HepG2 (cell line): ENCODE measurements around the gene COA3. TPM values are rescaled to one million over a fixed set of nuclear protein-coding genes. Genes with fewer than 3 reads are reported as not detected.
A peak's percentile ranks its signal among the peaks of the same experiment; 100 is the strongest.

ENCODE experiments used
- ASH2L ChIP-seq: fragments of 300-600, 200-600 bp; sonication (generic); IDR thresholded peaks from 2 replicates; pipeline ENCODE4 v1.7.0; 2017; ENCODE audit warnings: low read depth, mild to moderate bottlenecking, moderate library complexity, mixed read lengths, low read length; ENCODE audit not compliant: insufficient read length
- ATF5 ChIP-seq: sonication (generic); formaldehyde crosslinking; IDR thresholded peaks from 2 replicates; pipeline ENCODE4 v1.4.0; 2020; ENCODE audit warnings: mild to moderate bottlenecking, low read depth, missing genetic modification reagents
- CCAR2 ChIP-seq: fragments of 200-400 bp; formaldehyde crosslinking; optimal IDR thresholded peaks from 2 replicates; pipeline ENCODE3; 2018; ENCODE audit warnings: low read depth, mild to moderate bottlenecking, low read length, moderate library complexity
- IKZF4 ChIP-seq: sonication (generic); formaldehyde crosslinking; IDR thresholded peaks from 2 replicates; pipeline ENCODE4 v1.5.1; 2020; ENCODE audit warnings: borderline replicate concordance, mild to moderate bottlenecking, low read depth, missing genetic modification reagents; ENCODE audit errors: not compliant biosample characterization
- NR2F1 ChIP-seq, 2 experiments: fragments of 450-650 bp in 1 of 2; formaldehyde crosslinking in 1 of 2; IDR thresholded peaks; 2 replicates each; pipeline versions ENCODE4 v1.5.0 to v1.6.1; 2016 to 2020; ENCODE audit warnings: mild to moderate bottlenecking in 1 of 2, missing compliant biosample characterization in 1 of 2, missing genetic modification reagents in 1 of 2, moderate library complexity in 1 of 2
- PREB ChIP-seq: sonication (generic); formaldehyde crosslinking; IDR thresholded peaks from 2 replicates; pipeline ENCODE4 v1.4.0; 2020; ENCODE audit warnings: missing genetic modification reagents
- RBFOX2 ChIP-seq: fragments of 200-400 bp; formaldehyde crosslinking; IDR thresholded peaks from 2 replicates; pipeline ENCODE4 v1.6.1; 2017; ENCODE audit warnings: low read depth, mild to moderate bottlenecking, low read length
- TGIF2 ChIP-seq: IDR thresholded peaks from 2 replicates; pipeline ENCODE4 v1.6.1; 2016; ENCODE audit warnings: control low read depth, missing compliant biosample characterization
- XBP1 ChIP-seq: sonication (generic); formaldehyde crosslinking; IDR thresholded peaks from 2 replicates; pipeline ENCODE4 v1.5.0; 2020; ENCODE audit warnings: missing genetic modification reagents
- ZBTB40 ChIP-seq, 2 experiments: fragments of 450-650 bp in 1 of 2; sonication (generic) in 1 of 2; formaldehyde crosslinking in 1 of 2; IDR thresholded peaks; 2 replicates each; pipeline versions ENCODE4 v1.6.1 to v1.8.0; 2016 to 2022; ENCODE audit warnings: antibody characterized with exemption in 1 of 2, mild to moderate bottlenecking in 1 of 2, missing genetic modification reagents in 1 of 2
- ZNF235 ChIP-seq: sonication (generic); formaldehyde crosslinking; IDR thresholded peaks from 2 replicates; pipeline ENCODE4 v1.8.1; 2023; ENCODE audit warnings: mild to moderate bottlenecking, missing genetic modification reagents, borderline replicate concordance
- ZNF296 ChIP-seq: sonication (generic); formaldehyde crosslinking; conservative IDR thresholded peaks from 2 replicates; pipeline ENCODE4 v1.5.0; 2020; ENCODE audit warnings: mild to moderate bottlenecking, missing genetic modification reagents
- ZNF589 ChIP-seq: sonication (generic); formaldehyde crosslinking; conservative IDR thresholded peaks from 2 replicates; pipeline ENCODE4 v1.8.0; 2022; ENCODE audit warnings: mild to moderate bottlenecking, moderate library complexity, missing genetic modification reagents
- ZNF598 ChIP-seq: sonication (generic); formaldehyde crosslinking; IDR thresholded peaks from 2 replicates; pipeline ENCODE4 v1.5.1; 2020; ENCODE audit warnings: mild to moderate bottlenecking, missing genetic modification reagents, borderline replicate concordance
- ZNF770 ChIP-seq: sonication (generic); formaldehyde crosslinking; IDR thresholded peaks from 2 replicates; pipeline ENCODE4 v1.5.0; 2020; ENCODE audit warnings: mild to moderate bottlenecking, missing genetic modification reagents
- polyA plus RNA-seq, 8 experiments: library from polyadenylated mRNA; depleted of rRNA in 3 of 8; stranded (reverse) in 7 of 8; unstranded in 1 of 8; fragments of >200 nt; fragmentation: Illumina TruSeq in 4 of 8; extraction: Trizol in 4 of 8; gene quantifications; 2 replicates each; pipeline versions ENCODE4 v1.2.1 to v1.2.3, GENCODE V29; 2011 to 2016; ENCODE audit warnings: low read depth in 4 of 8, missing spikeins in 1 of 8, mixed read lengths in 1 of 8; ENCODE audit not compliant: insufficient read depth in 1 of 8
- total RNA-seq, 5 experiments: library from RNA; depleted of rRNA; stranded (reverse); fragments of >200 nt; fragmentation: Illumina TruSeq; extraction: Trizol; gene quantifications; 2 replicates each; pipeline ENCODE4 v1.2.3, GENCODE V29; 2016; ENCODE audit warnings: low read depth in 1 of 5

The COA3 gene
- total and polyA plus RNA-seq, 2 of the 13 experiments (the other 11 are each of a cell fraction or from before 2014, with no cell fraction given): 133 to 202 TPM

GRCh38 chr17:42819939-42820535, 21.5 kb upstream of the COA3 start (continued):
- no peak for TF ChIP-seq ZBTB40 (IDR thresholded peaks at IDR 0.05)
- TF ChIP-seq ZBTB40 (CRISPR knock-in tag; IDR thresholded peaks at IDR 0.05): no peak
- no peak for TF ChIP-seq PREB (CRISPR knock-in tag)
- no peak for TF ChIP-seq CCAR2
- no peak for TF ChIP-seq ZNF598 (CRISPR knock-in tag)
- TF ChIP-seq NR2F1 (CRISPR knock-in tag; IDR thresholded peaks at IDR 0.05): no peak
- TF ChIP-seq RBFOX2: 0 out of 2 replicates have a peak, but pooled peaks have one; percentile 27
- TF ChIP-seq ZNF770 (CRISPR knock-in tag): no peak
- TF ChIP-seq IKZF4 (CRISPR knock-in tag): no peak
- 0 out of 2 replicates have a peak, but pooled peaks have one; percentile 19 for TF ChIP-seq XBP1 (CRISPR knock-in tag)
- TF ChIP-seq TGIF2 (CRISPR knock-in tag): no peak
- TF ChIP-seq ZNF235 (CRISPR knock-in tag): no peak
- no peak for TF ChIP-seq ASH2L
- no peak for TF ChIP-seq ZNF296
- no peak for TF ChIP-seq ZNF589 (CRISPR knock-in tag)
- TF ChIP-seq ATF5 (CRISPR knock-in tag): no peak
